GM12878 (cell line): ENCODE measurements around the gene AFG1L. TPM values are rescaled to one million over a fixed set of nuclear protein-coding genes. Genes with fewer than 3 reads are reported as not detected.

Source experiments
- ATAC-seq: fragments of 200-7000 bp; cut with Tn5 transposase; 3 replicates; pipeline ENCODE4 v1.9.1; 2020; ENCODE audit warnings: mild to moderate bottlenecking, moderate library complexity
- BruUV-seq: library from RNA; stranded (reverse); fragments of 400-500 nt; replicated peaks from 2 replicates; lab custom pipeline; 2021; lab: Mats Ljungman, UMichigan
- CTCF ChIA-PET: fragments of 300-600 bp; sonication (Branson Sonifier 250); formaldehyde crosslinking; extraction: SDS; loops from one replicate; lab custom pipeline; 2021; ENCODE audit warnings: inconsistent platforms; lab: Yijun Ruan, JAX
- POLR2A ChIA-PET: fragments of 350-600 bp; formaldehyde crosslinking; extraction: SDS; loops from one replicate; lab custom pipeline; 2021; ENCODE audit warnings: inconsistent platforms; lab: Charles Lee
- RAD21 ChIA-PET: fragments of 300-600 bp; sonication (Branson Sonifier 250); formaldehyde crosslinking; loops from one replicate; lab custom pipeline; 2023; ENCODE audit warnings: antibody characterized with exemption; ENCODE audit not compliant: unreplicated experiment; lab: Charles Lee
- SMC1A ChIA-PET: fragments of 300-600 bp; sonication (Branson Sonifier 250); formaldehyde crosslinking; loops from one replicate; lab custom pipeline; 2023; ENCODE audit not compliant: unreplicated experiment, uncharacterized antibody; lab: Charles Lee
- DNase-seq: peaks from one replicate; pipeline ENCODE4 v3.0.0-alpha.2; 2011; ENCODE audit warnings: low read depth, low spot score
- FAIRE-seq: peaks from 3 replicates; lab custom pipeline; 2011; peaks lifted over from hg19 to GRCh38; lab: Jason Lieb, UNC
- H2AFZ ChIP-seq: 2 replicates; pipeline ENCODE4 v1.6.0; 2011; ENCODE audit warnings: low read depth, low read length, control low read depth; ENCODE audit not compliant: control insufficient read depth
- H3K27ac ChIP-seq: 2 replicates; pipeline ENCODE4 v1.5.1; 2011; ENCODE audit warnings: control low read depth; ENCODE audit not compliant: control insufficient read depth, insufficient read depth
- H3K27me3 ChIP-seq, 2 experiments: replicated peaks in 1 of 2; 2 replicates each; pipeline versions ENCODE4 v1.6.0 to v1.6.1; 2011; ENCODE audit warnings: low read length in 1 of 2; ENCODE audit not compliant: control insufficient read depth in 2 of 2, insufficient read depth in 2 of 2
- H3K36me3 ChIP-seq, 2 experiments: 2 replicates each; pipeline ENCODE4 v1.5.1; 2011; ENCODE audit warnings: low read length in 1 of 2; ENCODE audit not compliant: control insufficient read depth in 2 of 2, insufficient read depth in 2 of 2
- H3K4me1 ChIP-seq: 2 replicates; pipeline ENCODE4 v1.6.1; 2011; ENCODE audit warnings: mild to moderate bottlenecking, low read length, moderate library complexity, mixed read lengths; ENCODE audit not compliant: control insufficient read depth, insufficient read depth
- H3K4me2 ChIP-seq: 2 replicates; pipeline ENCODE4 v1.6.0; 2011; ENCODE audit warnings: control low read depth; ENCODE audit not compliant: control insufficient read depth, insufficient read depth
- H3K4me3 ChIP-seq: fragments of 200-600 bp; sonication (generic); 2 replicates; pipeline ENCODE4 v1.5.1; 2016
- H3K79me2 ChIP-seq: 2 replicates; pipeline ENCODE4 v1.6.0; 2011; ENCODE audit warnings: low read length; ENCODE audit not compliant: control insufficient read depth, insufficient read depth
- H3K9ac ChIP-seq: 2 replicates; pipeline ENCODE4 v1.8.0; 2011; ENCODE audit warnings: low read length, control low read depth, mixed read lengths; ENCODE audit not compliant: control insufficient read depth, insufficient read depth
- H3K9me3 ChIP-seq: replicated peaks from 3 replicates; pipeline ENCODE4 v1.5.1; 2011; ENCODE audit warnings: mild to moderate bottlenecking, low read length; ENCODE audit not compliant: control insufficient read depth, insufficient read depth
- H4K20me1 ChIP-seq: 2 replicates; pipeline ENCODE4 v1.6.0; 2011; ENCODE audit not compliant: control insufficient read depth, insufficient read depth
- LARP7 ChIP-seq: fragments of 450-650 bp; IDR thresholded peaks from 2 replicates; pipeline ENCODE4 v1.6.1; 2017; ENCODE audit warnings: mild to moderate bottlenecking
- MTA3 ChIP-seq: IDR thresholded peaks from 2 replicates; pipeline ENCODE4 v1.6.1; 2012; ENCODE audit warnings: low read length, inconsistent platforms, borderline replicate concordance
- NFXL1 ChIP-seq: fragments of 450-650 bp; IDR thresholded peaks from 2 replicates; pipeline ENCODE4 v1.6.1; 2017; ENCODE audit warnings: antibody characterized with exemption, mild to moderate bottlenecking, borderline replicate concordance
- NFYB ChIP-seq: IDR thresholded peaks from 2 replicates; pipeline ENCODE4 v1.6.1; 2011; ENCODE audit warnings: low read depth, mild to moderate bottlenecking, low read length, improper control_type of control experiment, moderate library complexity; ENCODE audit not compliant: insufficient read depth
- RUNX3 ChIP-seq: IDR thresholded peaks from 2 replicates; pipeline ENCODE4 v1.6.1; 2012; ENCODE audit warnings: low read length, inconsistent platforms
- SMAD1 ChIP-seq: fragments of 450-650 bp; IDR thresholded peaks from 2 replicates; pipeline ENCODE4 v1.6.1; 2018; ENCODE audit warnings: mild to moderate bottlenecking, low read depth; ENCODE audit not compliant: partially characterized antibody
- SREBF1 ChIP-seq: IDR thresholded peaks from 2 replicates; pipeline ENCODE4 v1.6.1; 2012; ENCODE audit warnings: mild to moderate bottlenecking, low read length
- STAT1 ChIP-seq: fragments of 450-650 bp; conservative IDR thresholded peaks from 2 replicates; pipeline ENCODE4 v1.6.1; 2014; ENCODE audit warnings: antibody characterized with exemption, mild to moderate bottlenecking
- SUPT20H ChIP-seq: IDR thresholded peaks from 2 replicates; pipeline ENCODE4 v1.6.1; 2011; ENCODE audit warnings: low read depth, mild to moderate bottlenecking, low read length, moderate library complexity, borderline replicate concordance; ENCODE audit not compliant: control insufficient read depth
- WGBS: methylation state at CpG from one replicate; pipeline ENCODE4 v1.1.6; 2016; ENCODE audit warnings: low lambda C conversion rate; ENCODE audit not compliant: insufficient replicate concordance, insufficient coverage; ENCODE audit errors: missing lambda C conversion rate; 5-methylcytosine and 5-hydroxymethylcytosine counted together
- in situ Hi-C: fragments of 300-500 bp; cut with MboI; formaldehyde crosslinking; loops from 9 replicates; pipeline ENCODE4 v1.14.3; 2018; ENCODE audit warnings: mixed read lengths
- intact Hi-C: fragments of 100-400 bp; cut with micrococcal nuclease; formaldehyde crosslinking; loops from one replicate; pipeline ENCODE4 v1.14.2; 2022; ENCODE audit not compliant: unreplicated experiment
- polyA plus RNA-seq, 11 experiments: library from polyadenylated mRNA; depleted of rRNA in 4 of 11; unstranded in 6 of 11; stranded (reverse) in 5 of 11; fragments of >200 nt; fragmentation: Nextera tagmentation in 4 of 11; fragmentation: Illumina TruSeq in 1 of 11; extraction: Ambion mirVana in 4 of 11; extraction: Trizol in 1 of 11; gene quantifications; 1 replicate in 1 of 11; 2 replicates in 10 of 11; pipeline versions ENCODE4 v1.2.1 to v1.2.3, GENCODE V29; 2011 to 2016; ENCODE audit warnings: inconsistent platforms in 2 of 11, missing spikeins in 2 of 11, low read depth in 1 of 11
- total RNA-seq, 4 experiments: library from RNA; depleted of rRNA in 3 of 4; stranded (reverse); fragments of >200 nt in 3 of 4; fragmentation: Illumina TruSeq in 1 of 4; extraction: Trizol in 1 of 4; gene quantifications; 2 replicates each; pipeline versions ENCODE4 v1.2.1 to v1.2.3, GENCODE V29; 2013 to 2021
- TF ChIP-seq, protein P1 (sequence below): IDR thresholded peaks from 2 replicates; pipeline ENCODE4 v1.6.1; 2011; ENCODE audit warnings: low read depth, mild to moderate bottlenecking, low read length, moderate library complexity, borderline replicate concordance; ENCODE audit errors: extremely low read depth
- TF ChIP-seq, protein P2 (sequence below): IDR thresholded peaks from 2 replicates; pipeline ENCODE4 v1.6.1; 2011; ENCODE audit warnings: borderline replicate concordance, low read depth, mild to moderate bottlenecking, moderate library complexity, mixed read lengths, low read length; ENCODE audit not compliant: insufficient read depth; ENCODE audit errors: extremely low read length

Gene AFG1L
- total and polyA plus RNA-seq, 10 of the 15 experiments (the other 5 are each of a cell fraction or from before 2014, with no cell fraction given) = 2.3 to 9.0 (median 4.3) TPM

DNA sequence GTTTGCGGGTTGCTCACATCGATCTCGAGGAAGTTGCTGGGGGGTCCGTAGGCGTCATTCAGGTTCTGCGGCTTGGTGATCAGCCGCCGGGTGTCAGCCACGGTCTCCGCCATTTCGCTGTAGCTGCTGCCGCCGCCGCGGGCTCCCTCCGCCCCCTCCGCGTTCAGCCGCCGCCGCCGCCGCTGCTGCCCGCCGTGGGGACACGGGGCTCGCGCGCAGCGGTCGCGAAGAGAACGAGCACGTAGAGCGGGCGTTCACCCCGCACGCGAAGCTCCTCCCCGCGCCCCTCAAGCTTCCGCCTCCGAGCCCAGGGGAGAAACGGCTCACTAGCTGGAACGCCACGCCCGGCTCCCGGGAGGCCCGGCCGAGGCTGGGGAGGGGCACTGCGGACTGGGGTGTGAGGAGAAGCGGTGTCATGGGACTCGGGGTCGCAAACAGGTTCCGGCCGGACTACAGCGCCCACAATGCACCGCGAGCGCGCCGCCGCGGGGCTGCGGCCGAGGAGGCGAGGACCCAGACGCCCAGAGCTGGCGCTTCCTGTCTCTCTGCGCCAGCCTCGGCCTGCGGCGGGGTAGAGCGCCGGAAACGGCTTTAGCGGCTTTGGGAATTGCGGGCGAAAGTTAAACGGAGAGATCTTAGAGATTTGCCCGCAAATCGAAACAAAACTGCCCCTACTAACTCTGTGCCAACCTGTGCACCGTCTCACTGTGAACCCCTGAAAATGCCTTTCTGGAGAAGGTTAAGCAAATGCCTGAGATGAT, 33.9 kb upstream of the AFG1L start, which contains the start of gene SNX3 (continued):
- TF ChIP-seq, protein P1, sequence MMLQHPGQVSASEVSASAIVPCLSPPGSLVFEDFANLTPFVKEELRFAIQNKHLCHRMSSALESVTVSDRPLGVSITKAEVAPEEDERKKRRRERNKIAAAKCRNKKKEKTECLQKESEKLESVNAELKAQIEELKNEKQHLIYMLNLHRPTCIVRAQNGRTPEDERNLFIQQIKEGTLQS = no peak
- no peak for TF ChIP-seq NFXL1
- TF ChIP-seq SREBF1 = no peak
- TF ChIP-seq, all 136 proteins: peak for 65

DNA sequence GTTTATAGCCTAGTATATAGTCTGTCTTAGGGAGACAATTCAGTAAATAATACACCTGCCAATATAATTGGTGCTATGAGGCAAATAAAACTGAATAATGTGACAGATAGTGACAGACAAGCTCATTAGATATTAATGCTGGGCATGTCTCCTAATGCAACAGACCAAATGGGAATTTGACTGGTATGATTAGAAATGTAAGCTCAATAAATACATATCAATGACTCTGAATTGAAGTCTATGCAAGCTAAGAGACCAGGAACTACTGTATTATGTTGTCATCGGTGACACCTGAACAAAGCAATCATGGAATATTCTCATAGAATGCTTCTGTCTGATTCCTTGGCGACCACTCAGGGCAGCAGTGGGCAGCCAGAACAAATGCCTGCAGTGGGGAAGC, 31.5 kb upstream of the AFG1L start:
- Histone ChIP-seq H2AFZ (no peak overlapping the region), H3K36me3 (no peaks in the 10 kb centered on the region), H3K9me3 (no peaks in the 10 kb centered on the region), H3K4me1 (peaks cover 8% of the 10 kb centered on the region), H3K4me3 (no peak overlapping the region), H3K4me2 (no peak overlapping the region), H3K79me2 (peaks cover 32% of the 10 kb centered on the region), H3K27me3 (no peaks in the 10 kb centered on the region), H3K9ac (no peak overlapping the region), H4K20me1 (no peaks in the 10 kb centered on the region), H3K27ac (no peak overlapping the region)
- TF ChIP-seq SUPT20H (no peak), RUNX3 (no peak), SMAD1 (no peak), STAT1 (no peak), NFYB (no peak), MTA3 (no peak), LARP7 (no peak)
- TF ChIP-seq, protein P2, sequence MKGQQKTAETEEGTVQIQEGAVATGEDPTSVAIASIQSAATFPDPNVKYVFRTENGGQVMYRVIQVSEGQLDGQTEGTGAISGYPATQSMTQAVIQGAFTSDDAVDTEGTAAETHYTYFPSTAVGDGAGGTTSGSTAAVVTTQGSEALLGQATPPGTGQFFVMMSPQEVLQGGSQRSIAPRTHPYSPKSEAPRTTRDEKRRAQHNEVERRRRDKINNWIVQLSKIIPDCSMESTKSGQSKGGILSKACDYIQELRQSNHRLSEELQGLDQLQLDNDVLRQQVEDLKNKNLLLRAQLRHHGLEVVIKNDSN = no peak
- WGBS = 71% methylated on average over 2 of the region's 2 CpGs
- in situ Hi-C loops (no loop called here), intact Hi-C loops (no loop called here)
- ChIA-PET POLR2A (interaction anchor here (0.6 to 1.4 kb wide), 3 partner anchors 33 to 215 kb away, joined by 3 to 7 read pairs (median 4); no protein-coding TSS in a partner anchor), RAD21 (no interaction called here), CTCF (interaction anchor here (1.3 to 1.4 kb wide), 2 partner anchors 100 to 228 kb away, joined by 3 read pairs; no protein-coding TSS in a partner anchor), SMC1A (no interaction called here)
- BruUV-seq = no TSS peak
- DNase-seq = no peak
- no peak for FAIRE-seq
- no peak for ATAC-seq
